GM12891 (cell line): ENCODE results near the gene ERP44.

ENCODE experiments used
- POLR2A ChIP-seq: IDR thresholded peaks from 2 replicates; pipeline ENCODE4 v1.6.1; 2011; ENCODE audit warnings: low read depth, low read length, control low read depth
- POLR2AphosphoS5 ChIP-seq: IDR thresholded peaks from 2 replicates; pipeline ENCODE4 v1.6.1; 2011; ENCODE audit warnings: low read depth, low read length, control low read depth
- POU2F2 ChIP-seq: IDR thresholded peaks from 2 replicates; pipeline ENCODE4 v1.6.1; 2011; ENCODE audit warnings: low read depth, mild to moderate bottlenecking, control low read depth, low read length, moderate library complexity

DNA sequence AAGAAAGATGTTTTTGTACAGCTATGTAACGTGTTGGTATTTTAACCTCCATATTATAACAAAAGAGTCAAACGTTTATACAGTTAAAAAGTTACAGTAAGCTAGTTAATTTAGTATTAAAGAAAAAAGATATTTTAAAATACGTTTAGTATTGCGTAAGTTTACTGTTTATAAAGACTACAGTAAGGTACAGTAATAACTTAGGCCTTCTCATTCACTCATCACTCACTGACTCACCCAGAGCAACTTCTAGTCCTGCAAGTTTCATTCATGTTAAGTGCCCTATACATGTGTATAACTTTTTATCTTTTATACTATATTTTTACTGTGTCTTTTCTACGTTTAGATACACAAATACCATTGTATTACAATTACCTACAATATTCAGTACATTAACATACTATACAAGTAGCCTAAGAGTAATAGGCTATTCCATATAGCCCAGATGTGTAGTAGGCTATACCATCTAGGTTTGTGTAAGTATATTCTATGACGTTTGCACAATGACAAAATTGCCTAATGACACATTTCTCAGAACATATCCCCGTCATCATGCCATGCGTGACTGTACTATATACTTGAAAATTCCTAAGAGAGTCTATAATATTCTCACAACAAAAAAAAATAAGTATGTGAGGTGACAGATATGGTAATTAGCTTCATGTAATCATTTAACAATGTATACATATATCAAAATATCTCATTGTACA is 33.8 kb downstream of the ERP44 start:
- TF ChIP-seq POU2F2, result no peak
- no peak for TF ChIP-seq POLR2A
- TF ChIP-seq POLR2AphosphoS5, result no peak
